ENCODE data around the gene CACNA2D1.

Gene CACNA2D1

DNA sequence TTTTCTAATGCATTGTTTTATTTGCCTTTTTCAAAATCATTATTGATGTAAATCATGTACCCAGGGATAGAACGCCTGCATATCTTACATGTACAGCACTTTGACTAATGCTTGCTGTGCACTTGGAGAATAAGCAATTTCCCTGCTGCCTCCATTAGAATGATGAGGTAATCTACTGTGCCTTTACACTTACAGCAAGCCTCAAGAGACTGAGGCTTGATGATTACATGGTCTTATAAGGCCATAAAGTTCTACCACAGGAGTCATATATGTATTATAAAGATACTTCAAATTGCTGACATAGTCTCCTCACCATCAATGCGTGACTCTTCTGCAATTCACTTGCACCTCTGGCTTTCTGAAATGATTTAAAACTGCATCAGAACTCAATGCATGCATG is 345.2 kb downstream of the CACNA2D1 start:
- TF ChIP-seq, protein P1, sequence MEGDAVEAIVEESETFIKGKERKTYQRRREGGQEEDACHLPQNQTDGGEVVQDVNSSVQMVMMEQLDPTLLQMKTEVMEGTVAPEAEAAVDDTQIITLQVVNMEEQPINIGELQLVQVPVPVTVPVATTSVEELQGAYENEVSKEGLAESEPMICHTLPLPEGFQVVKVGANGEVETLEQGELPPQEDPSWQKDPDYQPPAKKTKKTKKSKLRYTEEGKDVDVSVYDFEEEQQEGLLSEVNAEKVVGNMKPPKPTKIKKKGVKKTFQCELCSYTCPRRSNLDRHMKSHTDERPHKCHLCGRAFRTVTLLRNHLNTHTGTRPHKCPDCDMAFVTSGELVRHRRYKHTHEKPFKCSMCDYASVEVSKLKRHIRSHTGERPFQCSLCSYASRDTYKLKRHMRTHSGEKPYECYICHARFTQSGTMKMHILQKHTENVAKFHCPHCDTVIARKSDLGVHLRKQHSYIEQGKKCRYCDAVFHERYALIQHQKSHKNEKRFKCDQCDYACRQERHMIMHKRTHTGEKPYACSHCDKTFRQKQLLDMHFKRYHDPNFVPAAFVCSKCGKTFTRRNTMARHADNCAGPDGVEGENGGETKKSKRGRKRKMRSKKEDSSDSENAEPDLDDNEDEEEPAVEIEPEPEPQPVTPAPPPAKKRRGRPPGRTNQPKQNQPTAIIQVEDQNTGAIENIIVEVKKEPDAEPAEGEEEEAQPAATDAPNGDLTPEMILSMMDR (IDR thresholded peaks at IDR 0.05; ENCODE audit: control insufficient read depth, insufficient read depth, low read depth, low read length, missing control alignments) = no peak
- H3K4me3 ChIP-seq (ENCODE audit: control insufficient read depth, low read depth, low read length) = no peak overlapping the region
- no peak for DNase-seq (ENCODE audit: low read depth)

DNA sequence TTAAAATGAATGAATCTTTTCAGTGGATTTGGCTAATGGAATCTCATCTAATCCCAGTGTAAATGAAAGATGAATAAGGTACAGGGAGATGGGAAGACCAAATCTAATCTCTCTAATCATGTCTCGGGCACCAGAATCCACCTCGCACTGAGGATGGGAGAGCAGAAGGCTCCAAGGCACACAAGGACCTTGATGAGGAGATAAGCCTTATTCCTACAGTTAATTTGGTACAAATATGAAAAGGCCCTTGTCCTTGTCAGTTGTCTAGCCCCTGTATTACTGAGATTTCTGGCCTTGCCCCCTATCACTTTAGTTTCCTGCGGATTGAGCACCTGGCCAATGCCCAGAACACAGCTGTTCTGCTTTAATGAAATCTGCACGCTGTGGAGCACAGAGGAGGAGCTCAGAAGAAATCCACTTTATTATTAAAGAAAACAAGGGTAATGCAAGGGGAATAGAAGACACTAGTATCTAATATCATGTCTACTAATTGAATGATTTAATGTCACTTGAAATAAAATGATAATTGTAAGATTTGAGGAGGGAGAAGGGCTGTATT is 352.4 kb downstream of the CACNA2D1 start:
- no peak overlapping the region for H3K4me3 ChIP-seq (ENCODE audit: control insufficient read depth, low read depth, low read length)
- DNase-seq (ENCODE audit: low read depth) = no peak
- TF ChIP-seq, protein P1 (IDR thresholded peaks at IDR 0.05; ENCODE audit: control insufficient read depth, insufficient read depth, low read depth, low read length, missing control alignments) = no peak

DNA sequence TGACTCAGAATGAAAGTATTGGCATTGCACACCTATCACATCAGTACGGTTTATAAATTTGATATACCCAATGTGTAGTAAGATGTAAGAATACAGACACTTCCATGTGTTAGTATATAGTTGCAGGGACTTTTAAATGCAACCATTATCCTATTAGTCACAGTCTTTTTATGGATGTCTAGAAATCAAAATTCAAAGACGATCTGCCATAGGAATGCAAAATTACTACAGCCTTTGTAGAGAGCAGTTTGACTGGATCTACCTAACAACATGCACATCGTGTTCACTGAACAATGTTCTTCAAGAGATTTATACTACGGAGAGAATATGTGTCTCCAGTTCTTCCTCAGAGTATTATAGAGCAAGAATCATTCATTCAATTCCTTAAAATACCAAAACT is 356.5 kb downstream of the CACNA2D1 start:
- TF ChIP-seq, protein P1 (IDR thresholded peaks at IDR 0.05; ENCODE audit: control insufficient read depth, insufficient read depth, low read depth, low read length, missing control alignments) = no peak
- DNase-seq (ENCODE audit: low read depth) = no peak

DNA sequence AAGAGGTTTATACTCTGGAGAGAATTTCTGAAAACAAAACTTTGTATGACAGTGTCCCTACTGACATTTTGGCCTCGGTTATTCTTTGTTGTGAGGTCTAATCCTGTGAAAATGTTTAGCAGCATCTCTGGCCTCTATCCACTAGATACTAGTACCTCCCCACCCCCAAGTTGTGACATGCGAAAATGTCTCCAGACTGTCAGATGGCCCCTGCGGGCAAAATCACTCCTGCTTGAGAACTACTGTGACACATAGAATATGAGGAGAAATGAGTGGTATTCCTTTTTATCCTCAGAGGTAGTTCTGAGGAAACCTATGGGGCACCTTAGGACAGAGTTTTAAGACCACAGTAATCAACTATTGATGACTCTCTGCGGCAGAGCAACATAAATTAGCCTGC is 358.5 kb downstream of the CACNA2D1 start:
- DNase-seq (ENCODE audit: low read depth) = no peak
- TF ChIP-seq, protein P1 (IDR thresholded peaks at IDR 0.05; ENCODE audit: control insufficient read depth, insufficient read depth, low read depth, low read length, missing control alignments) = no peak
- no peak overlapping the region for H3K4me3 ChIP-seq (ENCODE audit: control insufficient read depth, low read depth, low read length)

More for the DNA sequence above, 356.5 kb downstream of the CACNA2D1 start:
- no peak overlapping the region for H3K4me3 ChIP-seq (ENCODE audit: control insufficient read depth, low read depth, low read length)

DNA sequence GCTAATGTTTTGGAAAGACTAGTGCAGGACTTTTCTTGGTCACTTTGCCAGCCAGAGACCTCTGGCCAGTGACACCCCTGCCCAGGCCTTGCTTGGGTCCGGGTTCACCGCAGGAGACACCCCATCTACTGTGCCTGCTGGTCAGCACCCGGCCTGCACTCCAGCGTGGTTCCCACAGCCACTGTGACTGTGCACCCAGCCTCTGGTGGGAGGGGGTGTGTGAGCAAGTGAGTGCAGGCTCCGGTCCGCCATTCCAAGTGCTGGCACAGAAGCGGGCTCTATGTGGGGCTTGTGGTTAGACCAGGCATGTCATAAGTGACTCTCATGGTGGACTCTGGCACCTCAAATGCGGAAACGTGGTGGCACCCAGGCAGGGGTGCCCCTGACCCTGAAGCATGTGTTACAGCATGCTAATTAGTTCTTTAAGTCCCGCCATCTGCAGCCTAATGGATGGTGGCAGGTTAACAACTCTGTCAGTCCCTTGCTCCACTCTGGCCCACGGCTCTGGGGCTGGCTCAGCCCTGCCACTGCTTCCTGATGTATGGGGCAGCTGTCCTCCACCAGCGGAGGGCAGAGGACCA is 361.8 kb downstream of the CACNA2D1 start:
- DNase-seq (ENCODE audit: low read depth) = no peak
- no peak overlapping the region for H3K4me3 ChIP-seq (ENCODE audit: control insufficient read depth, low read depth, low read length)
- TF ChIP-seq, protein P1 (IDR thresholded peaks at IDR 0.05; ENCODE audit: control insufficient read depth, insufficient read depth, low read depth, low read length, missing control alignments) = no peak

DNA sequence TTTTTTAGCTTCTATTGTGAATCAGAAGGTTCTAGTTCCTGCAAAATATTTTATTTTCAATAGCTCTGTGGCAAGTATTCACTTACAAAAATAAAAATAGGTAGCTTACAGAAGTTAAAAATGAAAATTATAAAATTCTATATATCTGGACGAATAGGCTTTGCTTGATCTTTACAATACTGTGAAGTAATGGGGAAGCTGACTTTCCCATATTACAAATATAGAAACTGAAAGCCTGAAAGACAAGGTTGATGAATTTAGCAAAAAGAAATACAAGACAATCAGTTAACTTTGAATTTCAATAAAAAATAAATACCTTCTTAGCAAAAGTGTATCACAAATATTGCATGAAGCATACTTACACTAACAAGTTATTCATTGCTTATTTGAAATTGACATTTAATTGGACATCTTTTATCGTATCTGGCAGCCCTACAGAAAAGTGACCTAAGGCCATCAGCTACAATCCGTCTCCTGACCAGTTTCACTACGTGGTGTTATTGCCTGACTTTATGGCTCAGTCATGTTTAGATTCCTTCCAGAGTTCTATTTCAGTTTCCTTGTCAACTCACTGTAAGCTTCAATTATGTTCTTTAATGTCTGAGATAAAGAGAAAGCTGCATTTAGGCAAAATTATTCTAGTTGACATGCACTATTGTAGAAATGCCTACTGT is 363.2 kb downstream of the CACNA2D1 start:
- H3K4me3 ChIP-seq (ENCODE audit: control insufficient read depth, low read depth, low read length) = no peak overlapping the region
- TF ChIP-seq, protein P1 (IDR thresholded peaks at IDR 0.05; ENCODE audit: control insufficient read depth, insufficient read depth, low read depth, low read length, missing control alignments) = no peak
- DNase-seq (ENCODE audit: low read depth) = no peak
